Natural killer cell (primary cell): Measurements from ENCODE around the gene AGK. TPM values are rescaled to one million over a fixed set of nuclear protein-coding genes. Genes with fewer than 3 reads are reported as not detected.
"Not testable (repeated sequence)": the region's sequence is repeated elsewhere in the genome, so short reads cannot be mapped to it uniquely, and the experiment has no call there.

Experiments used
- ATAC-seq, 3 donors: fragments of 150-1000 bp in 2 of 3; fragments of 200-7000 bp in 1 of 3; cut with Tn5 transposase; 1 replicate in 1 of 3; 2 replicates in 2 of 3; pipeline ENCODE4 v1.10.0; 2021; ENCODE audit warnings: mild to moderate bottlenecking in 2 of 3, moderate library complexity in 2 of 3
- DNase-seq, 2 donors: peaks; one replicate each; pipeline versions ENCODE4 v3.0.0 to v3.0.0-alpha.2; 2013 to 2021; ENCODE audit warnings: mixed read lengths in 1 of 2
- H3K27ac ChIP-seq: one replicate; pipeline ENCODE4 v1.5.1; 2013; ENCODE audit warnings: mild to moderate bottlenecking, low read length
- H3K27me3 ChIP-seq: one replicate; pipeline ENCODE4 v1.6.1; 2013; ENCODE audit warnings: low read length; ENCODE audit not compliant: control insufficient read depth, insufficient read depth
- H3K36me3 ChIP-seq: one replicate; pipeline ENCODE4 v1.6.1; 2013; ENCODE audit warnings: low read length; ENCODE audit not compliant: control insufficient read depth, insufficient read depth
- H3K4me1 ChIP-seq: one replicate; pipeline ENCODE4 v1.6.1; 2013; ENCODE audit warnings: low read length; ENCODE audit not compliant: control insufficient read depth, insufficient read depth
- H3K4me3 ChIP-seq: one replicate; pipeline ENCODE4 v1.5.1; 2013; ENCODE audit warnings: low read length
- H3K9me3 ChIP-seq: one replicate; pipeline ENCODE4 v1.6.1; 2013; ENCODE audit warnings: low read length; ENCODE audit not compliant: control insufficient read depth, insufficient read depth
- H3K27ac Mint-ChIP-seq, 2 donors: one replicate each; pipeline ENCODE4 v1.8.0; 2022; ENCODE audit warnings: mild to moderate bottlenecking in 2 of 2, mixed read lengths in 2 of 2, moderate library complexity in 1 of 2
- H3K27me3 Mint-ChIP-seq, 2 donors: one replicate each; pipeline ENCODE4 v1.8.0; 2022; ENCODE audit warnings: low read depth in 2 of 2, mixed read lengths in 2 of 2
- H3K36me3 Mint-ChIP-seq: one replicate; pipeline ENCODE4 v1.8.0; 2022; ENCODE audit warnings: mixed read lengths
- H3K4me1 Mint-ChIP-seq, 2 donors: one replicate each; pipeline ENCODE4 v1.8.0; 2022; ENCODE audit warnings: mixed read lengths in 2 of 2
- H3K4me3 Mint-ChIP-seq: one replicate; pipeline ENCODE4 v1.8.0; 2022; ENCODE audit warnings: mild to moderate bottlenecking, moderate library complexity, mixed read lengths
- H3K9me3 Mint-ChIP-seq, 2 donors: one replicate each; pipeline ENCODE4 v1.8.0; 2022; ENCODE audit warnings: mixed read lengths in 2 of 2
- WGBS: methylation state at CpG from one replicate; pipeline ENCODE4 v1.1.7; 2013; ENCODE audit warnings: missing lambda C conversion rate; ENCODE audit not compliant: insufficient coverage; 5-methylcytosine and 5-hydroxymethylcytosine counted together
- intact Hi-C: fragments of 100-400 bp; cut with micrococcal nuclease; formaldehyde crosslinking; loops from one replicate; pipeline ENCODE4 v1.14.2; 2022
- total RNA-seq, 4 donors: library from RNA; stranded (reverse); fragments of 120-200 nt in 1 of 4; gene quantifications; one replicate each; pipeline versions ENCODE4 v1.2.3 to v1.2.4, GENCODE V29; 2013 to 2022
- TF ChIP-seq, protein P1 (sequence below): fragments of 200-600 bp; IDR thresholded peaks from one replicate; pipeline ENCODE4 v1.8.0; 2022; ENCODE audit warnings: antibody characterized with exemption

Gene AGK
- total RNA-seq, 3 donors from 2014 or later (not counting 1 experiment from before 2014, with no cell fraction given): 70.0 to 106 (median 99.0) TPM

DNA sequence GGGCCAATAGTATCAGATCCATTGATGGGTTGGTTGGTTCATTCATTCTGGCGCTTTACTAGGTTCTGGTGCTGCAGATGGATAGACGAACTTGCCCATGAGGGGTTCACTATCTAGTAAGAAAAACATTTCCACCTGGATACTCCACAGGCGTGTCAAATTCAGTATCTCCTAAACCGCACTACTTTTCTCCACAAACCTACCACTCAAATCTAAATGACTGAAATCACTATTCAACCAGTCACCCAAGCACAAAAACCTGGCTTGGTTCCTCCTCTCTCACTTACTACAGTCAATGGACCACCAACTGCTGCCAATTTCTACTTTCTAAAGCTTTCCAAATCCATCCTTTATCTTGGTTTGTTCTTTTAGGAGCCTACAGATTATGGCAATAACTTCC lies 572 bp downstream of the AGK start:
- H3K27ac ChIP-seq: peak overlapping the region; percentile 4

DNA sequence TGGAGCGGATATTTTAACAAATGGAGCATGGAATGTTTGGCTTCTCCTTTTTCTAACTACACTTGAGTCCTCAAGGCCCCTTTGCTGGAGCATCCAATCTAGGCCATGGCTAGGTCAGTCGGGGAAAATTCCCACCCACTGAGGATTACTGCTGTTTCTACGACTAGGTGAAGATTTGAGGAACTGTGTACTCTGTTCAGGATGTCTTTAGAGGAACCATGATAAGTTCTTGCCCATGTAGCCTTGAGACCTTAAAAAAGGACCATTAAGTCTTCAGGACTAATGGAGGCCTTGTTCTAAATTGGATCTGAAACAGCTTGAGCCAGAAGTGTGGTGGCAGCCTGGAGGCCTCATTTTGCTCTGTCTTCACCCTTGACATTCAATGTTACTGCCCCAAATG lies 6.2 kb downstream of the AGK start:
- H3K27ac ChIP-seq: peak overlapping the region; percentile 86
- WGBS: 67% methylated on average over 2 of the region's 3 CpGs

More for the DNA sequence above, 572 bp downstream of the AGK start:
- no peak for DNase-seq
- WGBS: 9% methylated on average over 4 of the region's 4 CpGs
- no peak for ATAC-seq
- Mint-ChIP-seq H3K9me3 (no peaks in the 10 kb centered on the region), H3K4me1 (peaks cover 48 to 49% of the 10 kb centered on the region in 2 donors), H3K27me3 (no peaks in the 10 kb centered on the region), H3K36me3 (no peaks in the 10 kb centered on the region), H3K27ac (peak overlapping the region; percentile 82 to 89), H3K4me3 (peak overlapping the region; percentile 88)
- intact Hi-C loops: loop anchor here (5.0 to 10.0 kb wide), 2 partner anchors 103 to 186 kb away; partner anchors contain the start of gene SSBP1
- TF ChIP-seq, protein P1, sequence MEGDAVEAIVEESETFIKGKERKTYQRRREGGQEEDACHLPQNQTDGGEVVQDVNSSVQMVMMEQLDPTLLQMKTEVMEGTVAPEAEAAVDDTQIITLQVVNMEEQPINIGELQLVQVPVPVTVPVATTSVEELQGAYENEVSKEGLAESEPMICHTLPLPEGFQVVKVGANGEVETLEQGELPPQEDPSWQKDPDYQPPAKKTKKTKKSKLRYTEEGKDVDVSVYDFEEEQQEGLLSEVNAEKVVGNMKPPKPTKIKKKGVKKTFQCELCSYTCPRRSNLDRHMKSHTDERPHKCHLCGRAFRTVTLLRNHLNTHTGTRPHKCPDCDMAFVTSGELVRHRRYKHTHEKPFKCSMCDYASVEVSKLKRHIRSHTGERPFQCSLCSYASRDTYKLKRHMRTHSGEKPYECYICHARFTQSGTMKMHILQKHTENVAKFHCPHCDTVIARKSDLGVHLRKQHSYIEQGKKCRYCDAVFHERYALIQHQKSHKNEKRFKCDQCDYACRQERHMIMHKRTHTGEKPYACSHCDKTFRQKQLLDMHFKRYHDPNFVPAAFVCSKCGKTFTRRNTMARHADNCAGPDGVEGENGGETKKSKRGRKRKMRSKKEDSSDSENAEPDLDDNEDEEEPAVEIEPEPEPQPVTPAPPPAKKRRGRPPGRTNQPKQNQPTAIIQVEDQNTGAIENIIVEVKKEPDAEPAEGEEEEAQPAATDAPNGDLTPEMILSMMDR: no peak
- Histone ChIP-seq H3K27me3 (no peaks in the 10 kb centered on the region), H3K4me1 (peaks cover 23% of the 10 kb centered on the region), H3K36me3 (peaks cover 12% of the 10 kb centered on the region), H3K9me3 (no peaks in the 10 kb centered on the region), H3K4me3 (peak overlapping the region; percentile 51)

DNA sequence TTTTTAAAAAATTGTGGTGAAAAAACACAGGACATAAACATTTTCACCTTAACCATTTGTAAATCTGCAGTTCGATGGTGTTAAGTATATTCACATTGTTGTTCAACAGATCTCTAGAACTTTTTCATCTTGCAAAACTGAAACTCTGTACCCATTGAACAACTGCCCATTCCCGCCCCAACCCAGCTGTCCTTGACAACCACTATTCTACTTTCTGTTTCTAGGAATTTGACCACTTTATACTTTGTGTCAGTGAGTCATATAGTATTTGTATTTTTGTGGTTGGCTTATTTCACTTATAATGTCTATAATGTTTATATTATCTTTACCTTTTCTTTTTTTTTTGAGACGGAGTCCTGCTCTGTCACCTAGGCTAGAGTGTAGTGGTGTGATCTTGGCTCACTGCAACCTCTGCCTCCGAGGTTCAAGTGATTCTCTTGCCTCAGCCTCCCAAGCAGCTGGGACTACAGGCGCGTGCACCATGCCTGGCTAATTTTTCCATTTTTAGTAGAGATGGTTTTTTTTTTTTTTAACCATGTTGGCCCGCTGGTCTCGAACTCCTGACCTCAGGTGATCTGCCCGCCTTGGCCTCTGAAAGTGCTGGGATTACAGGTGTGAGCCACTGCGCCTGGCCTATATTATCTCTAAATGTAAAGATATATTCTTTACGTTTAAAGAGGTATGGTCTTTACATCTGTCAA lies 6.8 kb downstream of the AGK start:
- 52% methylated on average over 9 of the region's 11 CpGs for WGBS
- intact Hi-C loops: loop anchor here (1.0 to 10.0 kb wide), 3 partner anchors 32 to 143 kb away; no protein-coding TSS in a partner anchor
- Histone ChIP-seq H3K4me1 (peaks cover 35% of the 10 kb centered on the region), H3K36me3 (peaks cover 21% of the 10 kb centered on the region), H3K27ac (peak overlapping the region; percentile 86)
- not testable (repeated sequence) for H3K4me3 ChIP-seq, H3K27me3 Mint-ChIP-seq, H3K9me3 Mint-ChIP-seq, H3K27me3 ChIP-seq, H3K9me3 ChIP-seq
- DNase-seq (peak; percentile 21 to 33), ATAC-seq (peak; percentile 69 to 78 (median 75))
- Mint-ChIP-seq H3K27ac (peak overlapping the region; percentile 89 to 97), H3K4me1 (peaks cover 71 to 76% of the 10 kb centered on the region in 2 donors), H3K4me3 (peak overlapping the region; percentile 88), H3K36me3 (peaks cover 15% of the 10 kb centered on the region)

More for the DNA sequence above, 6.2 kb downstream of the AGK start:
- no peaks in the 10 kb centered on the region for H3K9me3 ChIP-seq
- H3K4me3 ChIP-seq: no peak overlapping the region
- H3K27me3 ChIP-seq: no peaks in the 10 kb centered on the region
- H3K27ac Mint-ChIP-seq: peak overlapping the region; percentile 89 to 97
- H3K27me3 Mint-ChIP-seq: no peaks in the 10 kb centered on the region
- H3K9me3 Mint-ChIP-seq: peaks cover 0 to 2% of the 10 kb centered on the region in 2 donors
- ATAC-seq: peak in 2 of 3 donors; percentile 3 to 41
- H3K36me3 Mint-ChIP-seq: peaks cover 15% of the 10 kb centered on the region
- intact Hi-C loops: loop anchor here (2.0 to 10.0 kb wide), 2 partner anchors 97 to 143 kb away; no protein-coding TSS in a partner anchor
- H3K36me3 ChIP-seq: peaks cover 21% of the 10 kb centered on the region
- TF ChIP-seq, protein P1: no peak
- peaks cover 77 to 82% of the 10 kb centered on the region in 2 donors for H3K4me1 Mint-ChIP-seq
- H3K4me1 ChIP-seq: peaks cover 32% of the 10 kb centered on the region
- DNase-seq: no peak
- peak overlapping the region; percentile 88 for H3K4me3 Mint-ChIP-seq

DNA sequence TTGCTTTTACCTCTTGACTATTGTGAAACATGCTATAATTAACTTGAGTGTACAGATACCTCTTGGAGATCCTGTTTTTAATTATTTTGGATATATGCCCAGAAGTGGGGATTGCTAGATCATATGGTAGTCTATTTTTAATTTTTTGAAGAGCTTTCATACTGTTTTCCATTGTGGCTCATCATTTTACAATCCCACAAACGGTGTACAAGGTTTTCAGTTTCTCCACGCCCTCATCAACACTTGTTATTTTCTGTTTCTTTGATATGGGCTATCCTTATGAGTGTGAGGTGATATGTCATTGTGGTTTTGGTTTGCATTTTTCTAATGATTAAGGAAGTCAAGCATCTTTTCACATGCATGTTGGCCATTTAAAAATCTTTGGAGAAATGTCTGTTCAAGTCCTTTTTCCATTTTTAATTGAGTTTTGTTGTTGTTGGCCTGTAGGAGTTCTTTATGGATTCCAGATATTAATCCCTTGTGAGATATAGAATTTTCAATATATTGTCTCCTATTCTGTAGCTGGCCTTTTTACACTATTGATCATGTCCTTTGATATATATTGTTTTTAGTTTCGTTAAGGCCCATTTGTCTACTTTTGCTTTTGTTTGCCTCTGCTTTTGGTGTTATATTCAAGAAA lies 7.5 kb downstream of the AGK start:
- no peak overlapping the region for H3K4me3 ChIP-seq
- no CpG with 5 or more reads among the region's 3 CpGs for WGBS
- peaks cover 15% of the 10 kb centered on the region for H3K36me3 Mint-ChIP-seq

More for the DNA sequence above, 7.5 kb downstream of the AGK start:
- Histone ChIP-seq H3K27me3 (no peaks in the 10 kb centered on the region), H3K27ac (peak overlapping the region; percentile 86), H3K9me3 (no peaks in the 10 kb centered on the region), H3K36me3 (peaks cover 21% of the 10 kb centered on the region), H3K4me1 (peaks cover 30% of the 10 kb centered on the region)
- DNase-seq (peak in 1 of 2 donors; percentile 74), ATAC-seq (peak; percentile 67 to 78 (median 74))
- Mint-ChIP-seq H3K27ac (peak overlapping the region; percentile 89 to 97), H3K4me1 (peaks cover 68 to 74% of the 10 kb centered on the region in 2 donors), H3K9me3 (peaks cover 0 to 2% of the 10 kb centered on the region in 2 donors), H3K27me3 (no peaks in the 10 kb centered on the region), H3K4me3 (peak overlapping the region; percentile 88)
- intact Hi-C loops: loop anchor here (1.0 to 10.0 kb wide), 2 partner anchors 32 to 96 kb away; no protein-coding TSS in a partner anchor
- TF ChIP-seq, protein P1: no peak
